Osteocyte (in vitro differentiated cells): ENCODE results near the gene ZNF526. TPM values are rescaled to one million over a fixed set of nuclear protein-coding genes. Genes with fewer than 3 reads are reported as not detected.

Experiments
- DNase-seq: peaks from one replicate; pipeline ENCODE4 v3.0.0; 2021; ENCODE audit warnings: mixed read lengths; ENCODE audit not compliant: unreplicated experiment; ENCODE audit errors: extremely low spot score
- H3K27ac Mint-ChIP-seq: one replicate; pipeline ENCODE4 v1.8.0; 2021; ENCODE audit warnings: mild to moderate bottlenecking, mixed read lengths; ENCODE audit not compliant: unreplicated experiment
- H3K27me3 Mint-ChIP-seq: one replicate; pipeline ENCODE4 v1.8.0; 2021; ENCODE audit warnings: mixed read lengths; ENCODE audit not compliant: unreplicated experiment
- H3K36me3 Mint-ChIP-seq: one replicate; pipeline ENCODE4 v1.8.0; 2021; ENCODE audit warnings: mixed read lengths; ENCODE audit not compliant: unreplicated experiment
- H3K4me1 Mint-ChIP-seq: one replicate; pipeline ENCODE4 v1.8.0; 2021; ENCODE audit warnings: mixed read lengths; ENCODE audit not compliant: unreplicated experiment
- H3K4me3 Mint-ChIP-seq: one replicate; pipeline ENCODE4 v1.8.0; 2021; ENCODE audit warnings: mild to moderate bottlenecking, moderate library complexity, mixed read lengths; ENCODE audit not compliant: unreplicated experiment
- H3K9me3 Mint-ChIP-seq: one replicate; pipeline ENCODE4 v1.8.0; 2021; ENCODE audit warnings: mixed read lengths; ENCODE audit not compliant: unreplicated experiment
- total RNA-seq: library from RNA; stranded (reverse); gene quantifications from 2 replicates; pipeline ENCODE4 v1.2.1, GENCODE V29; 2021
- TF ChIP-seq, protein P1 (sequence below): fragments of 200-600 bp; sonication (generic); IDR thresholded peaks from 2 replicates; pipeline ENCODE4 v1.5.0; 2021; ENCODE audit warnings: antibody characterized with exemption, mild to moderate bottlenecking, moderate library complexity

The ZNF526 gene
- total RNA-seq, 1 donor from 2014 or later: 9.9 TPM

- H3K27me3 Mint-ChIP-seq: no peaks in the 10 kb centered on the region
- H3K4me3 Mint-ChIP-seq: no peak overlapping the region
- H3K9me3 Mint-ChIP-seq: no peaks in the 10 kb centered on the region
- peak overlapping the region; percentile 96 for H3K27ac Mint-ChIP-seq
- DNase-seq: no peak
- TF ChIP-seq, protein P1, sequence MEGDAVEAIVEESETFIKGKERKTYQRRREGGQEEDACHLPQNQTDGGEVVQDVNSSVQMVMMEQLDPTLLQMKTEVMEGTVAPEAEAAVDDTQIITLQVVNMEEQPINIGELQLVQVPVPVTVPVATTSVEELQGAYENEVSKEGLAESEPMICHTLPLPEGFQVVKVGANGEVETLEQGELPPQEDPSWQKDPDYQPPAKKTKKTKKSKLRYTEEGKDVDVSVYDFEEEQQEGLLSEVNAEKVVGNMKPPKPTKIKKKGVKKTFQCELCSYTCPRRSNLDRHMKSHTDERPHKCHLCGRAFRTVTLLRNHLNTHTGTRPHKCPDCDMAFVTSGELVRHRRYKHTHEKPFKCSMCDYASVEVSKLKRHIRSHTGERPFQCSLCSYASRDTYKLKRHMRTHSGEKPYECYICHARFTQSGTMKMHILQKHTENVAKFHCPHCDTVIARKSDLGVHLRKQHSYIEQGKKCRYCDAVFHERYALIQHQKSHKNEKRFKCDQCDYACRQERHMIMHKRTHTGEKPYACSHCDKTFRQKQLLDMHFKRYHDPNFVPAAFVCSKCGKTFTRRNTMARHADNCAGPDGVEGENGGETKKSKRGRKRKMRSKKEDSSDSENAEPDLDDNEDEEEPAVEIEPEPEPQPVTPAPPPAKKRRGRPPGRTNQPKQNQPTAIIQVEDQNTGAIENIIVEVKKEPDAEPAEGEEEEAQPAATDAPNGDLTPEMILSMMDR: no peak
- H3K4me1 Mint-ChIP-seq: peaks cover 56% of the 10 kb centered on the region
- H3K36me3 Mint-ChIP-seq: peaks cover 17% of the 10 kb centered on the region
These were observed 56.7 kb downstream of the ZNF526 start for GRCh38 chr19:42276821-42277220.

Other genes with a start within 250 kb of the ZNF526 start
- not detected in 2 replicates for gene ATP1A3, start 226.1 kb upstream of the ZNF526 start, total RNA-seq
- 0.38 and 0.55 TPM in 2 replicates for gene GRIK5, start 150.1 kb upstream of the ZNF526 start, total RNA-seq
- 15.2 and 15.5 TPM in 2 replicates for gene ZNF574, start 144.1 kb upstream of the ZNF526 start, total RNA-seq
- 0.64 and 1.0 TPM in 2 replicates for gene POU2F2, start 87.9 kb upstream of the ZNF526 start, total RNA-seq
- gene DEDD2, start 2.6 kb upstream of the ZNF526 start, total RNA-seq: 21.0 and 27.4 TPM in 2 replicates
- 45.4 and 52.3 TPM in 2 replicates for gene GSK3A, start 22.3 kb downstream of the ZNF526 start, total RNA-seq
- 66.8 and 75.3 TPM in 2 replicates for gene ERF, start 34.8 kb downstream of the ZNF526 start, total RNA-seq
- gene CIC, start 48.9 kb downstream of the ZNF526 start, total RNA-seq: 115 and 122 TPM in 2 replicates
- gene PRR19, start 81.8 kb downstream of the ZNF526 start, total RNA-seq: 2.0 and 2.2 TPM in 2 replicates
- 44.4 and 47.2 TPM in 2 replicates for gene PAFAH1B3, start 82.3 kb downstream of the ZNF526 start, total RNA-seq
- 0.21 and 0.78 TPM in 2 replicates for gene TMEM145, start 93.0 kb downstream of the ZNF526 start, total RNA-seq
- 75.7 and 80.9 TPM in 2 replicates for gene MEGF8, start 105.3 kb downstream of the ZNF526 start, total RNA-seq
- gene CNFN, start 170.0 kb downstream of the ZNF526 start, total RNA-seq: not detected in 2 replicates
- 7.6 and 8.4 TPM in 2 replicates for gene LIPE, start 207.1 kb downstream of the ZNF526 start, total RNA-seq
- gene CXCL17, start 222.6 kb downstream of the ZNF526 start, total RNA-seq: not detected in 2 replicates